ENCODE results near the gene FAM110C. TPM values are rescaled to one million over a fixed set of nuclear protein-coding genes. Genes with fewer than 3 reads are reported as not detected.

FAM110C gene
- total and polyA plus RNA-seq, 9 of the 15 experiments (the other 6 are each of a cell fraction or from before 2014, with no cell fraction given) = not detected

GRCh38 chr2:40465-40864 is 5.8 kb downstream of the FAM110C start:
- TF ChIP-seq ATF7 (IDR thresholded peaks at IDR 0.05) = peak; percentile 52; the same call in 1 of the 2 replicates
- no peak for TF ChIP-seq YBX1 (IDR thresholded peaks at IDR 0.05)
- no peak for TF ChIP-seq HNRNPUL1 (IDR thresholded peaks at IDR 0.05; ENCODE audit: low read length)
- peak; percentile 65 for TF ChIP-seq ATF3 (IDR thresholded peaks at IDR 0.05)
- no peak for TF ChIP-seq ATF3 (CRISPR knock-in tag; conservative IDR thresholded peaks at IDR 0.05)
- Histone ChIP-seq H2AFZ (ENCODE audit: low read depth, low read length) (no peak overlapping the region), H3K27me3 (ENCODE audit: control insufficient read depth in 2 of 2, insufficient read depth in 2 of 2, low read length in 2 of 2) (peaks cover 0 to 9% of the 10 kb centered on the region in 2 experiments; a peak in 3 of 5 replicates), H3K9me1 (ENCODE audit: control insufficient read depth, insufficient read depth, low read length) (no peaks in the 10 kb centered on the region), H3K4me3 (no peak overlapping the region), H3K79me2 (ENCODE audit: control insufficient read depth, insufficient read depth, low read length) (no peaks in the 10 kb centered on the region), H3K4me2 (ENCODE audit: insufficient read depth, low read length) (no peak overlapping the region), H3K9ac (ENCODE audit: insufficient read depth in 1 of 2, low read depth in 2 of 2, low read length in 2 of 2) (no peak overlapping the region), H3K9me3 (replicated peaks; ENCODE audit: control insufficient read depth, insufficient read depth, low read depth, low read length) (no peaks in the 10 kb centered on the region), H3K36me3 (ENCODE audit: control insufficient read depth, insufficient read depth, low read length) (no peaks in the 10 kb centered on the region), H3K4me1 (replicated peaks in 1 of 2; ENCODE audit: control insufficient read depth in 2 of 2, insufficient read depth in 2 of 2, low read length in 2 of 2) (peaks cover 0 to 3% of the 10 kb centered on the region in 2 experiments; a peak in 1 of 5 replicates), H4K20me1 (replicated peaks; ENCODE audit: control insufficient read depth, insufficient read depth, low read length) (no peaks in the 10 kb centered on the region), H3K27ac (ENCODE audit: extremely low read depth, low read depth, low read length) (no peak overlapping the region)
- in situ Hi-C loops (cut with MboI) (no loop called here), intact Hi-C loops (cut with micrococcal nuclease) (no loop called here)
- ATAC-seq (no peak), DNase-seq (ENCODE audit: extremely low read depth in 1 of 4, low spot score in 3 of 4) (no peak), FAIRE-seq (no peak)
- ChIA-PET CTCF (ENCODE audit: low intra/inter-chr PET ratio) (no interaction called here), POLR2A (no interaction called here)
- BruUV-seq (replicated peaks) = no TSS peak
- 5% methylated on average over 4 of the region's 4 CpGs for WGBS (ENCODE audit: insufficient coverage, low coverage, missing lambda C conversion rate)

DNA sequence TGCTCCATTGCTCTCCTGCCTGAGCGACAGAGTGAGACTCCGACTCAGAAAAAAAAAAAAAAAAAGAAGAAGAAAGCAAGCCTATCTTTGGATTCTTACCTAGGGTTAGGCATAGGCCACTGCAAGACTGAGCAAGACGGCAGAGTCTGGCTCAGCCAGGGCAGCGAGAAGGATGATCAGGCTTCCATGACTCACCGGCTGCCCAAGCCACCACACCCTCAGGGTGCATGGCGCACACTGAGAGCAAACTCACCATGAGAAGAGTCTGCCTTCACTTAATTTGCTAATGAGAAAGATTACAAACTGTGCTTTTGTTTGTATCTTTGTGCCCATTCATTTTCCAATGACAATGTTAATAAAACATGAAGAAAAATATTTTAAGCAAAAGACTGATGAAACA is 8.2 kb downstream of the FAM110C start:
- DNase-seq (ENCODE audit: extremely low read depth in 1 of 4, low spot score in 3 of 4) (no peak), FAIRE-seq (no peak)
- POLR2A ChIA-PET = no interaction called here

More for the DNA sequence above, 8.2 kb downstream of the FAM110C start:
- intact Hi-C loops (cut with micrococcal nuclease) = no loop called here
- Histone ChIP-seq H2AFZ (ENCODE audit: low read depth, low read length) (no peak overlapping the region), H3K79me2 (ENCODE audit: control insufficient read depth, insufficient read depth, low read length) (no peaks in the 10 kb centered on the region), H3K9me1 (ENCODE audit: control insufficient read depth, insufficient read depth, low read length) (no peaks in the 10 kb centered on the region), H3K4me2 (ENCODE audit: insufficient read depth, low read length) (no peak overlapping the region), H3K27me3 (ENCODE audit: control insufficient read depth in 2 of 2, insufficient read depth in 2 of 2, low read length in 2 of 2) (no peaks in the 10 kb centered on the region; a peak in 3 of 5 replicates), H3K4me3 (no peak overlapping the region), H3K9ac (ENCODE audit: insufficient read depth in 1 of 2, low read depth in 2 of 2, low read length in 2 of 2) (no peak overlapping the region), H3K9me3 (replicated peaks; ENCODE audit: control insufficient read depth, insufficient read depth, low read depth, low read length) (no peaks in the 10 kb centered on the region), H4K20me1 (replicated peaks; ENCODE audit: control insufficient read depth, insufficient read depth, low read length) (no peaks in the 10 kb centered on the region), H3K4me1 (replicated peaks in 1 of 2; ENCODE audit: control insufficient read depth in 2 of 2, insufficient read depth in 2 of 2, low read length in 2 of 2) (0 out of 5 replicates have a peak, but pooled peaks cover 0 to 2% of the 10 kb centered on the region in 2 experiments), H3K27ac (ENCODE audit: extremely low read depth, low read depth, low read length) (no peak overlapping the region), H3K36me3 (ENCODE audit: control insufficient read depth, insufficient read depth, low read length) (no peaks in the 10 kb centered on the region)
- WGBS (ENCODE audit: insufficient coverage, low coverage, missing lambda C conversion rate) = 0% methylated on average over 6 of the region's 6 CpGs
- no peak for ATAC-seq
- TF ChIP-seq RBBP5 (IDR thresholded peaks at IDR 0.05; ENCODE audit: borderline replicate concordance, insufficient read depth, low read length, poor library complexity, severe bottlenecking) = no peak
- TF ChIP-seq RAD51 (IDR thresholded peaks at IDR 0.05; ENCODE audit: borderline replicate concordance, low read depth) = no peak
- 0 out of 2 replicates have a peak, but pooled peaks have one; percentile 43 for TF ChIP-seq FOSL1 (tag; conservative IDR thresholded peaks at IDR 0.05)
- CTCF ChIA-PET (ENCODE audit: low intra/inter-chr PET ratio) = no interaction called here
- in situ Hi-C loops (cut with MboI) = no loop called here
- BruUV-seq (replicated peaks) = no TSS peak

All from K562 (cell line).